Endothelial cell (in vitro differentiated cells): ENCODE results near the gene RASA1. TPM values are rescaled to one million over a fixed set of nuclear protein-coding genes. Genes with fewer than 3 reads are reported as not detected.
A peak's percentile ranks its signal among the peaks of the same experiment; 100 is the strongest.
"Not testable (repeated sequence)": the region's sequence is repeated elsewhere in the genome, so short reads cannot be mapped to it uniquely, and the experiment has no call there.

Experiments used
- DNase-seq: peaks from one replicate; pipeline ENCODE4 v3.0.0; 2021; ENCODE audit warnings: low spot score
- H3K27ac Mint-ChIP-seq: one replicate; pipeline ENCODE4 v1.8.0; 2021; ENCODE audit warnings: mixed read lengths, inconsistent platforms; ENCODE audit not compliant: unreplicated experiment
- H3K27me3 Mint-ChIP-seq: one replicate; pipeline ENCODE4 v1.8.0; 2021; ENCODE audit warnings: mild to moderate bottlenecking, moderate library complexity, mixed read lengths, inconsistent platforms; ENCODE audit not compliant: unreplicated experiment
- H3K36me3 Mint-ChIP-seq: one replicate; pipeline ENCODE4 v1.8.0; 2021; ENCODE audit warnings: mild to moderate bottlenecking, low read depth, mixed read lengths, inconsistent platforms; ENCODE audit not compliant: unreplicated experiment
- H3K4me1 Mint-ChIP-seq: one replicate; pipeline ENCODE4 v1.8.0; 2021; ENCODE audit warnings: mild to moderate bottlenecking, mixed read lengths, inconsistent platforms; ENCODE audit not compliant: unreplicated experiment
- H3K4me3 Mint-ChIP-seq: one replicate; pipeline ENCODE4 v1.8.0; 2021; ENCODE audit warnings: mild to moderate bottlenecking, mixed read lengths, inconsistent platforms; ENCODE audit not compliant: unreplicated experiment
- H3K9me3 Mint-ChIP-seq: one replicate; pipeline ENCODE4 v1.8.0; 2021; ENCODE audit warnings: mixed read lengths, inconsistent platforms; ENCODE audit not compliant: unreplicated experiment
- total RNA-seq: library from RNA; stranded (reverse); fragmentation: NEBNext Ultra II Directional; extraction: Animal tissue kit (Norgen Biotek cat#: 25700); gene quantifications from one replicate; pipeline ENCODE4 v1.2.1, GENCODE V29; 2021; ENCODE audit not compliant: unreplicated experiment
- TF ChIP-seq, protein P1 (sequence below): fragments of 200-600 bp; sonication (generic); IDR thresholded peaks from one replicate; pipeline ENCODE4 v1.5.0; 2021; ENCODE audit warnings: antibody characterized with exemption; ENCODE audit not compliant: unreplicated experiment

RASA1 gene
- total RNA-seq, 1 donor from 2014 or later, result 48.7 TPM

DNA sequence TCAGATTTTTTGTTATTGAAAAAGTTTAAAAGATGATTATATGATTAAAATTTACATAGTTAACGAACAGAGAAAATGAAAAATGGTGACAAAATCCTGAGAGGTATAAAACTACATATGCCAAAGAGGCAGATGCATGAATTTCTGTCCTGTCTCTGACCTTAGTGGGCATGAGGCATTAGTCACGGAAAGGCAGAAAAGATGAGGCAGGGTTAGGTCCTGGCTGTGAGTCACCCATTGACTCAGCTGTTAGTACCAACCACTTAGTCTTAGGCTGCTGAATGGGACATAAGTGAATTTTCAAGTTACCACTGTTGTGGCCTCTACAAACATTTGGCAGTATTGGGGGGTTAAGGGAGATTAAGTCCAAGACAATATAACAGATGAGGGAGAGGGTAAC is 33.1 kb downstream of the RASA1 start:
- Mint-ChIP-seq H3K4me3 (no peak overlapping the region), H3K4me1 (peaks cover 17% of the 10 kb centered on the region), H3K36me3 (peaks cover 12% of the 10 kb centered on the region), H3K27me3 (no peaks in the 10 kb centered on the region), H3K9me3 (no peaks in the 10 kb centered on the region), H3K27ac (no peak overlapping the region)
- TF ChIP-seq, protein P1, sequence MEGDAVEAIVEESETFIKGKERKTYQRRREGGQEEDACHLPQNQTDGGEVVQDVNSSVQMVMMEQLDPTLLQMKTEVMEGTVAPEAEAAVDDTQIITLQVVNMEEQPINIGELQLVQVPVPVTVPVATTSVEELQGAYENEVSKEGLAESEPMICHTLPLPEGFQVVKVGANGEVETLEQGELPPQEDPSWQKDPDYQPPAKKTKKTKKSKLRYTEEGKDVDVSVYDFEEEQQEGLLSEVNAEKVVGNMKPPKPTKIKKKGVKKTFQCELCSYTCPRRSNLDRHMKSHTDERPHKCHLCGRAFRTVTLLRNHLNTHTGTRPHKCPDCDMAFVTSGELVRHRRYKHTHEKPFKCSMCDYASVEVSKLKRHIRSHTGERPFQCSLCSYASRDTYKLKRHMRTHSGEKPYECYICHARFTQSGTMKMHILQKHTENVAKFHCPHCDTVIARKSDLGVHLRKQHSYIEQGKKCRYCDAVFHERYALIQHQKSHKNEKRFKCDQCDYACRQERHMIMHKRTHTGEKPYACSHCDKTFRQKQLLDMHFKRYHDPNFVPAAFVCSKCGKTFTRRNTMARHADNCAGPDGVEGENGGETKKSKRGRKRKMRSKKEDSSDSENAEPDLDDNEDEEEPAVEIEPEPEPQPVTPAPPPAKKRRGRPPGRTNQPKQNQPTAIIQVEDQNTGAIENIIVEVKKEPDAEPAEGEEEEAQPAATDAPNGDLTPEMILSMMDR, result no peak
- DNase-seq, result no peak

DNA sequence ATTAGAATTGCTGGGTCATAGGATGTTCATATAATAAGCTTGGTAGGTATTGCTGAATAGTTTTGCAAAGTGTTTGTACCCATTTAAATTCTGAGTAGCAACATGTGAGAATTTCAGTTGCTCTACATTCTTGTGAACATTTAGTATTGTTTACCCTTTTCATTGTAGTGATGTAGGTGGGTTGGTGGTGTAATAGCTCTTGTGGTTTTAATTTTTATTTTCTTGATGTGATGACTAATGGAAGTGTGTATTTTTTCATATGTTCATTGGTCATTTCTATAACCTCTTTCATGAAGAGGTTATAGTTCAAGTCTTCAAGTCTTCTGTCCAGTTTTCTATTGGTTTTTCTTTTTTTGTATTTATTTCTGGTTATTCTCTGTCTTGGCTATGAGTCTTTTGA is 34.4 kb downstream of the RASA1 start:
- TF ChIP-seq, protein P1, result no peak
- no peak for DNase-seq
- Mint-ChIP-seq H3K27ac (no peak overlapping the region), H3K9me3 (no peaks in the 10 kb centered on the region), H3K36me3 (peaks cover 23% of the 10 kb centered on the region), H3K4me3 (no peak overlapping the region), H3K27me3 (no peaks in the 10 kb centered on the region), H3K4me1 (peaks cover 13% of the 10 kb centered on the region)

DNA sequence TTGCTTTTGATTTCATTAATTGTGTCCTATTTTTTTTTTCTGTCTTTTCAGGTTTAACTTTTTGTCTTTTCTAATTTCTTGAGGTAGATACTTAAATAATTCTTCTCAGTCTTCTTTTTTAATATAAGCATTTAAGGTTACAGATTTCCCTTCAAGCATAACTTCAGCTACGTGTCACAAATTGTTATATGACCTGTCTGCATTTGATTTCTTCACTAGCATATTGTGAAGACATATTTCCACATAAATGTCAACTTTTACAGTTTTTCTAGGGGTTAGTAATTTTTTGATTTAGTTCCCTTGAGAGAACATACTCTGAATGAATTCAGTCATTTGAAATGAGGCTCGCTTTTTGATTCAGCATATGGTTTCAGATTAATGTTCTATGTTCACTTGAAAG is 35.6 kb downstream of the RASA1 start:
- H3K4me1 Mint-ChIP-seq, result peaks cover 8% of the 10 kb centered on the region
- TF ChIP-seq, protein P1, result no peak
- no peak overlapping the region for H3K27ac Mint-ChIP-seq
- peaks cover 23% of the 10 kb centered on the region for H3K36me3 Mint-ChIP-seq
- DNase-seq, result no peak
- no peaks in the 10 kb centered on the region for H3K27me3 Mint-ChIP-seq
- H3K9me3 Mint-ChIP-seq, result no peaks in the 10 kb centered on the region
- H3K4me3 Mint-ChIP-seq, result no peak overlapping the region

DNA sequence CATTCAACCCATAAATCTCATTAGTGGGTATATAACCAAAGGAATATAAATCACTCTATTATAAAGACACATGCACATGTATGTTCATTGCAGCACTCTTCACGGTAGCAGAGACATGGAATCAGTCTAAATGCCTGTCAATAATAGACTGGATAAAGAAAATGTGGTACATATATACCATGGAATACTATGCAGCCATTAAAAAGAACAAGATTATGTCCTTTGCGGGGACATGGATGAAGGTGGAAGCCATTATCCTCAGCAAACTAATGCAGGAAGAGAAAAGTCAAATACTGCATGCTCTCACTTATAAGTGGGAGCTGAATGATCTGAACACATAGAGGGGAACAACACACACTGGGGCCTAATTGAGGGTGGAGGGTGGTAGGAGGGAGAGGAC is 38.4 kb downstream of the RASA1 start:
- H3K27me3 Mint-ChIP-seq, DNase-seq, H3K9me3 Mint-ChIP-seq, H3K27ac Mint-ChIP-seq, H3K4me1 Mint-ChIP-seq: not testable (repeated sequence)
- Mint-ChIP-seq H3K36me3 (peaks cover 23% of the 10 kb centered on the region), H3K4me3 (peak overlapping the region; percentile 22)

DNA sequence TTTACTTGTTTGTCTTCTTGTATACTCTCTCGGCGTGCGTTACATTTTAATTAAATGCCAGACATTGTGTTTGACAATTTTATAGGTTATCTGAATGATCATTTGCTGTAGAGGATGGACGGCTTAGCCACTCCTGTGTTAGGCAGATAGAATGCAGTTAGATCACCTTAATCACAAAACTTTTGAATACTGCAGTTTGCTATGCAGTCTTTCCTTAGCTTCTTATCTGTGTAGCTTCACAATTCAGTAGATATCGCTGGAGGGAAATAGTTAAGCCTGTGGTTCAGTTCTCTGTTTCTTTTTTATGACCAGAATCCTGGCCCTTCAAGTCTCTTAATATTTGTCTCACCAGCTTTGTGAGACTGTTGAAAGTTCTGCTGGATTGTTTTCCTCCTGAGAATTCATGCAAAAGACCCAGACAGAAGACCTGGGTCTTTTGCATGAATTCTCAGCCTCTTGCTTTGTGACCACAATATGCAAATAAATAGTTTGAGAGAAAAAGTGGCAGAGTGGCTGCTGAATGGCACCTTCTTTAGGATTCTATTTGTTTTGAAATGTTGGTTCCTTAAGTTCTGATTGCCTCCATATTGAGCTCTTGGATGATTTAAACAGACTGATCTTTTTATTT is 40.2 kb downstream of the RASA1 start:
- peaks cover 23% of the 10 kb centered on the region for H3K36me3 Mint-ChIP-seq
- H3K9me3 Mint-ChIP-seq, result no peaks in the 10 kb centered on the region
- peaks cover 8% of the 10 kb centered on the region for H3K4me1 Mint-ChIP-seq
- no peak for DNase-seq
- H3K27me3 Mint-ChIP-seq, result no peaks in the 10 kb centered on the region
- TF ChIP-seq, protein P1, result no peak
- no peak overlapping the region for H3K27ac Mint-ChIP-seq
- H3K4me3 Mint-ChIP-seq, result no peak overlapping the region
